Right lung (tissue), 5 donors: Measurements from ENCODE around the gene ZNF888. TPM values are rescaled to one million over a fixed set of nuclear protein-coding genes. Genes with fewer than 3 reads are reported as not detected.
"Not testable (repeated sequence)": the region's sequence is repeated elsewhere in the genome, so short reads cannot be mapped to it uniquely, and the experiment has no call there.

Experiments
- DNase-seq, 2 donors: peaks; one replicate each; pipeline ENCODE4 v3.0.0-alpha.2; 2013
- polyA plus RNA-seq, 5 donors: library from polyadenylated mRNA; unstranded; fragments of 120-200 nt; gene quantifications; one replicate each; pipeline versions ENCODE4 v1.2.1 to v1.2.3, GENCODE V29; 2013; ENCODE audit warnings: inconsistent platforms in 1 of 5, low replicate concordance in 1 of 5; ENCODE audit not compliant: insufficient read length in 5 of 5, insufficient read depth in 1 of 5

ZNF888 gene
- polyA plus RNA-seq, 5 donors, result 10.0 to 15.1 (median 13.5) TPM

- peak; percentile 86 to 87 for DNase-seq
Observed at GRCh38 chr19:52942386-52943133, 19.3 kb upstream of the ZNF888 start.

- no peak for DNase-seq
Observed at GRCh38 chr19:52941941-52942385, 18.7 kb upstream of the ZNF888 start.

GRCh38 chr19:52941523-52941922 lies 18.3 kb upstream of the ZNF888 start:
- DNase-seq, result not testable (repeated sequence)

GRCh38 chr19:52940905-52941304 lies 17.7 kb upstream of the ZNF888 start:
- DNase-seq, result not testable (repeated sequence)

- DNase-seq, result no peak
Observed at GRCh38 chr19:52938761-52939160, 15.5 kb upstream of the ZNF888 start.

GRCh38 chr19:52936954-52937325 lies 13.7 kb upstream of the ZNF888 start:
- DNase-seq, result no peak

- DNase-seq, result no peak
Observed at GRCh38 chr19:52936151-52936953, 13.1 kb upstream of the ZNF888 start.

GRCh38 chr19:52935434-52935833 lies 12.2 kb upstream of the ZNF888 start:
- no peak for DNase-seq

GRCh38 chr19:52924641-52925040 lies 1.4 kb upstream of the ZNF888 start:
- not testable (repeated sequence) for DNase-seq

GRCh38 chr19:52923778-52924593 lies 758 bp upstream of the ZNF888 start:
- DNase-seq, result no peak

- DNase-seq, result no peak
Observed at GRCh38 chr19:52917531-52917930, 5.7 kb downstream of the ZNF888 start.

GRCh38 chr19:52910648-52911047 lies 12.6 kb downstream of the ZNF888 start:
- DNase-seq, result no peak

GRCh38 chr19:52904052-52904780 lies 19.0 kb downstream of the ZNF888 start:
- not testable (repeated sequence) for DNase-seq

- no peak for DNase-seq
Observed at GRCh38 chr19:52901842-52902241, 21.4 kb downstream of the ZNF888 start.

- DNase-seq, result not testable (repeated sequence)
Observed at GRCh38 chr19:52898596-52898995, 24.6 kb downstream of the ZNF888 start.

GRCh38 chr19:52898101-52898500 lies 25.1 kb downstream of the ZNF888 start:
- DNase-seq, result no peak

- peak; percentile 93 for DNase-seq
Observed at GRCh38 chr19:52897138-52897935, 25.9 kb downstream of the ZNF888 start, which contains the start of gene ZNF320. ZNF320 (minus strand) TSS chr19:52897635; CDS start chr19:52890255, 7,380 bp downstream.

- peak in 1 of 2 donors; percentile 14 for DNase-seq
Observed at GRCh38 chr19:52896431-52897137, 26.6 kb downstream of the ZNF888 start.

- no peak for DNase-seq
Observed at GRCh38 chr19:52891336-52891735, 31.9 kb downstream of the ZNF888 start.

GRCh38 chr19:52889931-52890330 lies 33.3 kb downstream of the ZNF888 start:
- DNase-seq, result no peak
